Raji (cell line): ENCODE results near the gene SEMA3G.
A peak's percentile ranks its signal among the peaks of the same experiment; 100 is the strongest.

Experiments used
- POLR2A ChIP-seq: IDR thresholded peaks from 2 replicates; pipeline ENCODE4 v1.6.1; 2011; ENCODE audit warnings: low read depth, low read length, control low read depth; ENCODE audit not compliant: insufficient read depth

SEMA3G gene

GRCh38 chr3:52452126-52452525 is 7.2 kb upstream of the SEMA3G start:
- TF ChIP-seq POLR2A = no peak

- TF ChIP-seq POLR2A = no peak
Measured at GRCh38 chr3:52451237-52452083, 6.6 kb upstream of the SEMA3G start.

- no peak for TF ChIP-seq POLR2A
Measured at GRCh38 chr3:52450489-52451236, 5.8 kb upstream of the SEMA3G start.

GRCh38 chr3:52447512-52448355 is 2.8 kb upstream of the SEMA3G start:
- TF ChIP-seq POLR2A = no peak

- 0 out of 2 replicates have a peak, but pooled peaks have one; percentile 23 for TF ChIP-seq POLR2A
Measured at GRCh38 chr3:52446631-52447511, 2.0 kb upstream of the SEMA3G start.

GRCh38 chr3:52446042-52446441 is 1.1 kb upstream of the SEMA3G start:
- TF ChIP-seq POLR2A = no peak

- TF ChIP-seq POLR2A = no peak
Measured at GRCh38 chr3:52443791-52444687, 864 bp downstream of the SEMA3G start.

- TF ChIP-seq POLR2A = no peak
Measured at GRCh38 chr3:52443268-52443610, 1.7 kb downstream of the SEMA3G start.

GRCh38 chr3:52442409-52443267 is 2.3 kb downstream of the SEMA3G start:
- TF ChIP-seq POLR2A = no peak

GRCh38 chr3:52441772-52442332 is 3.1 kb downstream of the SEMA3G start:
- TF ChIP-seq POLR2A = no peak

- no peak for TF ChIP-seq POLR2A
Measured at GRCh38 chr3:52441091-52441771, 3.7 kb downstream of the SEMA3G start.

GRCh38 chr3:52440671-52441070 is 4.2 kb downstream of the SEMA3G start:
- no peak for TF ChIP-seq POLR2A

- TF ChIP-seq POLR2A = no peak
Measured at GRCh38 chr3:52440249-52440551, 4.7 kb downstream of the SEMA3G start.
